Esophagus squamous epithelium (tissue), 5 donors: ENCODE results near the gene SFMBT2. TPM values are rescaled to one million over a fixed set of nuclear protein-coding genes. Genes with fewer than 3 reads are reported as not detected.
"Not testable (repeated sequence)": the region's sequence is repeated elsewhere in the genome, so short reads cannot be mapped to it uniquely, and the experiment has no call there.

Source experiments
- DNase-seq: peaks from one replicate; lab custom pipeline; 2025; lab: John Stamatoyannopoulos, UW
- H3K27ac ChIP-seq, 4 donors: fragments of 200-600 bp; sonication (generic); one replicate each; pipeline ENCODE4 v1.5.1; 2016 to 2019; ENCODE audit warnings: mild to moderate bottlenecking in 1 of 4
- H3K27me3 ChIP-seq, 4 donors: fragments of 200-600 bp; sonication (generic); 1 replicate in 3 of 4; 2 replicates in 1 of 4; pipeline versions ENCODE4 v1.5.1 to v1.6.0; 2017 to 2021; ENCODE audit warnings: antibody characterized with exemption in 1 of 4
- H3K36me3 ChIP-seq, 3 donors: fragments of 200-600 bp; sonication (generic); one replicate each; pipeline ENCODE4 v1.5.1; 2016 to 2019
- H3K4me1 ChIP-seq, 3 donors: fragments of 200-600 bp; sonication (generic); one replicate each; pipeline ENCODE4 v1.5.1; 2017 to 2019
- H3K4me3 ChIP-seq, 4 donors: fragments of 200-600 bp; sonication (generic); 1 replicate in 3 of 4; 2 replicates in 1 of 4; pipeline ENCODE4 v1.5.1; 2016 to 2019; ENCODE audit warnings: mild to moderate bottlenecking in 2 of 4, moderate library complexity in 1 of 4
- H3K9me3 ChIP-seq, 3 donors: fragments of 200-600 bp; sonication (generic); one replicate each; pipeline ENCODE4 v1.5.1; 2016 to 2019
- POLR2A ChIP-seq, 4 donors: fragments of 450-650 bp; IDR thresholded peaks; one replicate each; pipeline ENCODE4 v1.6.1; 2017; ENCODE audit warnings: antibody characterized with exemption in 4 of 4, mild to moderate bottlenecking in 4 of 4, moderate library complexity in 3 of 4
- WGBS, 2 donors: methylation state at CpG; one replicate each; pipeline ENCODE4 v1.1.5; 2018; 5-methylcytosine and 5-hydroxymethylcytosine counted together
- intact Hi-C: fragments of 100-400 bp; cut with DNase I; formaldehyde crosslinking; loops from one replicate; pipeline ENCODE4 v1.15.0; 2022
- total RNA-seq, 4 donors: library from RNA; depleted of rRNA; stranded (reverse); fragments of >200 nt; gene quantifications; one replicate each; pipeline ENCODE4 v1.1.0, GENCODE V29; 2016
- TF ChIP-seq, protein P1 (sequence below), 6 experiments: fragments of 450-650 bp in 4 of 6; fragments of 200-600 bp in 2 of 6; sonication (generic) in 2 of 6; IDR thresholded peaks; one replicate each; pipeline ENCODE4 v1.5.1; 2016 to 2019; ENCODE audit warnings: antibody characterized with exemption in 6 of 6, mild to moderate bottlenecking in 4 of 6, moderate library complexity in 4 of 6
- donor health status: DM: yes; HTN: yes; CAD: no.

SFMBT2 gene
- total RNA-seq, 4 donors from 2014 or later, result 0.72 to 5.0 (median 1.4) TPM

DNA sequence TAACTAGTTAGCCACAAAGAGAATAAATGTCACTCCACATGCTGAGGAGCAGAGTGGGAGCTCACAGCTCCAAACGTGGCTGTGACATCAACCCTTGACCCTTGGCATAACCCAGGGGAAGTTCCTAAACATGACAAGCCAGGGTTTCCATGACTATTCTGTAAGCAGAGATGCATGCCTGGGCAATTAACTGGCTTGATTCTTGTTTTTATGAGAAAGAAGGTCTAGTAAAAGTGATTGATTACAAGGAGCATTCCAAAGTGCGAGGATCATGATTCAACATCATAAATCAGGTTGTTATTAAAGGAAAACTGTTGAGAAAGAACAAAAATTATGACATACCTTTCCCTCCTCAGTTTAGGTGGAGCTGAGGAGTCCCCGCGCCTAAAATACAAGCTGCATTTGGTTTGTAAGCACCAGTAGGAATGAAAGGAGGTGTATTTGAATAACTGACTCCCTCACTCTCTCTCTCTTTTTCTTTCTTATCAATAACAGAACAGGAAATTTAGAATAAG, 108.4 kb downstream of the SFMBT2 start:
- H3K27me3 ChIP-seq, result no peaks in the 10 kb centered on the region
- no peaks in the 10 kb centered on the region for H3K36me3 ChIP-seq
- no peak for DNase-seq
- no peak overlapping the region for H3K27ac ChIP-seq
- no peak overlapping the region for H3K4me3 ChIP-seq
- TF ChIP-seq, protein P1, sequence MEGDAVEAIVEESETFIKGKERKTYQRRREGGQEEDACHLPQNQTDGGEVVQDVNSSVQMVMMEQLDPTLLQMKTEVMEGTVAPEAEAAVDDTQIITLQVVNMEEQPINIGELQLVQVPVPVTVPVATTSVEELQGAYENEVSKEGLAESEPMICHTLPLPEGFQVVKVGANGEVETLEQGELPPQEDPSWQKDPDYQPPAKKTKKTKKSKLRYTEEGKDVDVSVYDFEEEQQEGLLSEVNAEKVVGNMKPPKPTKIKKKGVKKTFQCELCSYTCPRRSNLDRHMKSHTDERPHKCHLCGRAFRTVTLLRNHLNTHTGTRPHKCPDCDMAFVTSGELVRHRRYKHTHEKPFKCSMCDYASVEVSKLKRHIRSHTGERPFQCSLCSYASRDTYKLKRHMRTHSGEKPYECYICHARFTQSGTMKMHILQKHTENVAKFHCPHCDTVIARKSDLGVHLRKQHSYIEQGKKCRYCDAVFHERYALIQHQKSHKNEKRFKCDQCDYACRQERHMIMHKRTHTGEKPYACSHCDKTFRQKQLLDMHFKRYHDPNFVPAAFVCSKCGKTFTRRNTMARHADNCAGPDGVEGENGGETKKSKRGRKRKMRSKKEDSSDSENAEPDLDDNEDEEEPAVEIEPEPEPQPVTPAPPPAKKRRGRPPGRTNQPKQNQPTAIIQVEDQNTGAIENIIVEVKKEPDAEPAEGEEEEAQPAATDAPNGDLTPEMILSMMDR (IDR thresholded peaks at IDR 0.05), result no peak
- TF ChIP-seq POLR2A (IDR thresholded peaks at IDR 0.05), result no peak
- 23 to 51% methylated on average over 4 of the region's 4 CpGs for WGBS, 2 donors
- H3K4me1 ChIP-seq, result peaks cover 0 to 12% (median 10%) of the 10 kb centered on the region in 3 donors
- no peaks in the 10 kb centered on the region for H3K9me3 ChIP-seq
- intact Hi-C loops, result no loop called here

DNA sequence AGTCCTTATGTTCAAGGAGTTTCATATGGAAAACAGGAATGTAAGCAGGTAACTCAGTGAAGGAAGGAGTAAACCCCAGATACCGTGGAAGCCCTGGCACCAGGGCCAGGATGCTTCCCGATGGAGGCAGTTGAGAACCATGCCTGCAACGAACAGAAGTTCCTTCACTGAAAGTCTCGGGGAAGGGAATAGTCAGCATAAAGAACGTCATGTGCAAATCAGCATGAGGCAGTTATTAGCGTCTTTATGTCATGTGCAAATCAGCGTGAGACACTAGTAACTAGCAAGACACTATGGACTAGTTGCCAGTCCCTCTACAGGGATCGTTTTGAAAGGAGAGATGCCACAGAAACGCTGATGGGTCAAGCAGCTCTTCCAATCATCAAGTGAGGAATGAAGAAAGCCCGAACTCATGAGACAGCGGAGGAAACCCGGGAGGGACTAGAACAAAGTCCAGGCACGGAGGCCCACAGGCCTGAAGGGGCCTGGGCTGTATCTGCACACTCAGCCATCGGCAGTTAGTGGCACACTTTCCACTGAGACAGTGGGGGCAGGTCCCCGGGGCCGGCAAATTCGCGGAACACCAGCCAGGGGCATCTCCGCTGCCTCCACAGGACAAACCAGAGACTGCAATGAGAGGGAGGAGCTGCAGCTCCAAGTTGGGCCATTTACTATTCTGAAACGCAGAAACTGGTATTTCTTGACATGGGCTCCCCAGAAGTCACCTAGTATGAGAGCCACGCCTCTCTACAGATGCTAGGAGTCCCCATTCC, 109.6 kb downstream of the SFMBT2 start:
- peaks cover 0 to 12% (median 10%) of the 10 kb centered on the region in 3 donors for H3K4me1 ChIP-seq
- WGBS, 2 donors, result 69 to 85% methylated on average over 18 to 19 of the region's 21 CpGs

DNA sequence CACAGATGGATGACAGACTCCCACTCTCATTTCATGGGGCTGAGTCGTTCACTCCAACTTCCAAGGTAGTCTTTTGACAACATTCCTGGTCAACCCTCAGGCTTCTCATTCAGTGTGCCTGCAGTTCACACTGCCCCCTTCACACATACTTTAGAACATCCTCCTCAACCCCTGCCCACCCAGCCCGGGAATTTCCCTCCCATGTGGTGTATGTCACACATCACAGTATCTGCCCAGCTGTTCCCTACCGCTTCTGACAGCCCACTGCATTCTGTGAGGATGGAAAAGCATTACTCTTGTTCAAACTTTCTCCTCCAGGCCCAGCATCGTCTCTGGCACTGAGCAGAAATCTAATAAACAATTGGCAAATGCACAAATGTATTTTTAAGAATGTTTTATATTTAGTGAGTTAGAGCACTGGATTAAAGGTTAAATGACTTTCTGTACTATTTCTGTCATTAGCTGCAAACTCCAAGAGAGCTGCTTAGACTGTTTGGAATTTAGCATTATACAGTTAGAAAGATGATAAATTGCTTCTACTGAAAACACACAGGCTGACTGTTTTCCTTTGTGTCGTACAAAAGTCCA, 110.4 kb downstream of the SFMBT2 start:
- Histone ChIP-seq H3K36me3 (no peaks in the 10 kb centered on the region), H3K9me3 (no peaks in the 10 kb centered on the region), H3K4me1 (peaks cover 0 to 12% (median 10%) of the 10 kb centered on the region in 3 donors), H3K27me3 (no peaks in the 10 kb centered on the region), H3K4me3 (no peak overlapping the region), H3K27ac (no peak overlapping the region)
- intact Hi-C loops, result no loop called here
- TF ChIP-seq, protein P1 (IDR thresholded peaks at IDR 0.05), result no peak
- no peak for TF ChIP-seq POLR2A (IDR thresholded peaks at IDR 0.05)
- 47 to 52% methylated on average over 5 of the region's 5 CpGs for WGBS, 2 donors
- no peak for DNase-seq

More for the DNA sequence above, 109.6 kb downstream of the SFMBT2 start:
- Histone ChIP-seq H3K27me3 (no peaks in the 10 kb centered on the region), H3K4me3 (no peak overlapping the region), H3K36me3 (no peaks in the 10 kb centered on the region), H3K27ac (no peak overlapping the region), H3K9me3 (no peaks in the 10 kb centered on the region)
- TF ChIP-seq, protein P1 (IDR thresholded peaks at IDR 0.05), result no peak
- no peak for TF ChIP-seq POLR2A (IDR thresholded peaks at IDR 0.05)
- intact Hi-C loops, result no loop called here
- no peak for DNase-seq

DNA sequence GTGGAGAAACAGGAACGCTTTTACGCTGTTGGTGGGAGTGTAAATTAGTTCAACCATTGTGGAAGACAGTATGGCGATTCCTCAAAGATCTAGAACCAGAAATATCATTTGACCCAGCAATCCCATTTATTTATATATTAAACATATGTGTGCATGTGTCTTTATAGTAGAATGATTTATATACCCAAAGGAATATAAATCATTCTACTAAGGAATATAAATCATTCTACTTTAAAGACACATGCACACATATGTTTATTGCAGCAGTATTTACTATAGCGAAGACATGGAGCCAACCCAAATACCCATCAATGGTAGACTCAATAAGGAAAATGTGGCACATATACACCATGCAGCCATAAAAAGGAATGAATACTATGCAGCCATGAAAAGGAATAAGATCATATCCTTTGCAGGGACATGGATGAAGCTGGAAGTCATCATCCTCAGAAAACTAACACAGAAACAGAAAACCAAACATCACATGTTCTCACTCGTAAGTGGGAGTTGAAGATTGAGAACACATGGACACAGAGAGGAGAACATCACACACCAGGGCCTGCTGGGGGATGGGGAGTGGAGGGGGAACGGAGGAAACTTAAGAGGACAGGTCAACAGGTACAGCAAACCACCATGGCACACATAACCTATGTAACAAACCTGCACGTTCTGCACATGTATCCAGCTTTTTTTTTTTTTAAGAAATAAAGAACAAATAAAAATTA, 111.1 kb downstream of the SFMBT2 start:
- H3K27ac ChIP-seq, intact Hi-C loops, H3K4me3 ChIP-seq, H3K9me3 ChIP-seq, DNase-seq, H3K36me3 ChIP-seq, H3K27me3 ChIP-seq: not testable (repeated sequence)
- WGBS, 2 donors, result 86 to 88% methylated on average over 7 of the region's 7 CpGs
- H3K4me1 ChIP-seq, result peaks cover 0 to 12% (median 10%) of the 10 kb centered on the region in 3 donors

- TF ChIP-seq, protein P1 (IDR thresholded peaks at IDR 0.05), result no peak
- no peak for TF ChIP-seq POLR2A (IDR thresholded peaks at IDR 0.05)
- WGBS, 2 donors, result 87 to 95% methylated on average over 7 of the region's 7 CpGs
Measured at GRCh38 chr10:7298495-7298894, 112.3 kb downstream of the SFMBT2 start.

More at GRCh38 chr10:7298495-7298894, 112.3 kb downstream of the SFMBT2 start:
- H3K36me3 ChIP-seq, result no peaks in the 10 kb centered on the region
- H3K9me3 ChIP-seq, result no peaks in the 10 kb centered on the region
- H3K4me1 ChIP-seq, result peaks cover 0 to 12% (median 10%) of the 10 kb centered on the region in 3 donors
- DNase-seq, result no peak
- H3K4me3 ChIP-seq, result no peak overlapping the region
- no peak overlapping the region for H3K27ac ChIP-seq
- H3K27me3 ChIP-seq, result no peaks in the 10 kb centered on the region
- intact Hi-C loops, result no loop called here
